AG08395 (cell line): ENCODE results near the gene TGM5.
"Not testable (repeated sequence)": the region's sequence is repeated elsewhere in the genome, so short reads cannot be mapped to it uniquely, and the experiment has no call there.

Experiments used
- DNase-seq: peaks from one replicate; pipeline ENCODE4 v3.0.0; 2012; ENCODE audit warnings: mixed read lengths, low spot score

The TGM5 gene

DNA sequence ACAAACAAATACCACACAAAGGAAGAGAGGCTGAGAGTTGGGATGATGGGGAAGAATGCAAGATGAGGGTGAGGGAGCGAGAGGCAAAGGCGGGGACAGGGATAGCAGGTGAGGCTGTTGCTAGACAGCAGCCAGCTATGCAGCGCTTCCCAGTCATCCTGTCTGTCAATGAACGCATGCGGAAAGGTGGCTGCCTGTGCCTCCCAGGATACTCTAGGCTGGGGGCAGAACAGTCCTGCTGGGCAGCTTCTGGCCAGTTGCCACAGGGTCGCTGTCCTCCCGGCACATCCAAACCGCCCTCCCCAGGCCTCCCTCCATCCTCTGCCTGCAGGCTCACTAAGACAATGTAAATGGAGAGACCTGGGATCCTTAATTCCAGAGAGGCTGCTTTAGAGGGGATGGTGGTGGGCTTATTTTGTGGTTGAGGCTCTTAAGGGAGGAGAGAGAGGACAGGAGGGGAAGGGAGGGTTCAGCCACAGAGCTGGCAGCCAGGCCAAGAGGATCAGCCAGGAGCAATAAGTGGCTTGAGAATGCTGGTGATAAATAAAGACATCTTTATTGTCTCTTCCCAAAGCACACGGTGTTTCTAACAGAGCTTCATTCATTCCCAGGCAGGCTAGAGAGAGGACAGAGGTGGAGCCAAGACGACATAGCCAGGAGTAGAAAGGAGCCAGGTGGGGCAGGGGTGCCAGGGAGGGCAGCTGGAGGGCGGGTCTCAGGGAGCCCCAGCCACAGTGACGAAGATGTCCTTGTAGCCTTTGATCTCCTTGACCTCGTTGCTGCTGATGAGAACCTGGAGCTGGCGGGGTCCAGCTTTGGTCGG is 9.2 kb upstream of the TGM5 start:
- no peak for DNase-seq

DNA sequence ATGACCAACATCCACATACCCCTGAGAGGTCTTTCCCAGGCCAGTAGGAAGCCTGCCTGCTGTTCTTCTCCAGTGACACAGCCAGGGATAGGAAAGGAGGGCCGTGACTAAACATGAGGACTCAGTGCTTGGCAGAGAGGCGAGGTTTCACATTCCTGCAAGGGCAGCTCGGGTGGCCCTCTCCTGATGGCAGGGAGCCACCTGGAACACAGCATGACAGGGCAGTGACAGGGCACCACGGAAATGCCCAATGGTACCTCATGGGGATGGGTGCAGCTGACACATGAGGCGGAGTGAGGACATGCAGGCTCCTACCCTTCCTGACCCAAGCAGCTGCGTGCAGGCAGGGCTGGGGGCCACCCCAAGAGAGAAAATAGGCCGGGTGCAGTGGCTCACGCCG is 7.4 kb upstream of the TGM5 start:
- DNase-seq, result peak; percentile 31

DNA sequence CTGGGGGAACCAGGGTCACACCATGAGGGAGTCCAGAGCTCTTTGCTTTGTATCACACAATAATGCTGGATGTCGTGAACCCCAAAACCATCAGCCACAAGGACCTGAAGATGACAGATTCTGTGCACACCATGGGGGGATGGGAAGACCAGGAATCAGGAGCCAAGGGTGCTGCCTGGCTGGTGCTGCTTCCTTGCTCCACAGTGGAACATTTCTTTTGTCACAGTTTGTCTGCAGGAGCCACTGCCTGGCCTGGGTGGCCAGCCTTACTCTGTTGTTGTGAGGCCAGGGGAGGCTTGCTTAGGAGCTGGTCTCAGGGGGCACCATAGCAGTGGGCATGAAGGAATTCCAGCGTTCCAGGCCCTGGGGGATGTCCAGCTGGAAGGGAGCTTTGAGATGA is 6.5 kb upstream of the TGM5 start:
- DNase-seq, result no peak

DNA sequence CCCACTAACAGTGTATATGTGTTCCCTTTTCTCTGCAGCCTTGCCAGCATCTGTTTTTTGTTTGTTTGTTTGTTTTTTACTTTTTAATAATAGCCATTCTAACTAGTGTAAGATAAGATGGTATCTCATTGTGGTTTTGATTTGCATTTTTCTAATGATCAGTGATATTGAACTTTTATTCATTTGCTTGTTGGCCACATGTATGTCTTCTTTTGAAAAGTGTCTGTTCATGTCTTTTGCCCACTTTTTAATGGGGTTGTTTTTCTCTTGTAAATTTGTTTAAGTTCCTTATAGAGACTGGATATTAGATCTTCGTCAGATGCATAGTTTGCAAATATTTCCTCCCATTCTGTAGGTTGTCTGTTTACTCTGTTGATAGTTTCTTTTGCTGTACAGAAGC is 5.2 kb upstream of the TGM5 start:
- not testable (repeated sequence) for DNase-seq

DNA sequence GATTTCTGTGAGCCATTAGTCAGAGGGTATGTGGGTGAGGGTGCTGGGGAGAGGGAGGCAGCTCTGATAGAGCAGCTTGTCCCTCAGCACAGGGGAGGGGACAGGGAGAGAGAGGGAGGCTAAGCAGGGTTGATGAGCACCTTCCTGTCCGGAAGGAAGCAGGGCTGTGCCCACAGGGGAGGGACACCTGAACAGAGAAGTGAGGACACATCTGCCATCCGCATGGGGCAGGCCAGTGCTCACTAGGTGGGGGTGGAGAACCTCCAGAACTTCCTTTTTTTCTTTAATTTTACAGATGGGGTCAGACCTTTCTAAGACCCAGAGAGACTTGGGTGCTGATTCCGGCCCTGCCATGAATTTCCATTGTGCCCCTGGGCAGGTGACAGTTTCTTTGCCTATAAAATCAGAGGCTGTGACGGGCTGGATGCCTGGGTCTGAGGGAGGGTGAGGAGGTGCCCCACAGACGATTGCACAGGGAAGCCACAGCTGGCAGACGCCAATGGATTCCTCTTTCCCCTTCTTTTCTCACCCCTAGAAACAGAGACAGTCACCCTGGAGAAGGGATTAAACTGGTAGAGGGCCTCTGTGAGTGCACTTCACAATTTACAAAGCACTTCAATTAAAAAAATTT is 4.1 kb upstream of the TGM5 start:
- DNase-seq, result no peak

DNA sequence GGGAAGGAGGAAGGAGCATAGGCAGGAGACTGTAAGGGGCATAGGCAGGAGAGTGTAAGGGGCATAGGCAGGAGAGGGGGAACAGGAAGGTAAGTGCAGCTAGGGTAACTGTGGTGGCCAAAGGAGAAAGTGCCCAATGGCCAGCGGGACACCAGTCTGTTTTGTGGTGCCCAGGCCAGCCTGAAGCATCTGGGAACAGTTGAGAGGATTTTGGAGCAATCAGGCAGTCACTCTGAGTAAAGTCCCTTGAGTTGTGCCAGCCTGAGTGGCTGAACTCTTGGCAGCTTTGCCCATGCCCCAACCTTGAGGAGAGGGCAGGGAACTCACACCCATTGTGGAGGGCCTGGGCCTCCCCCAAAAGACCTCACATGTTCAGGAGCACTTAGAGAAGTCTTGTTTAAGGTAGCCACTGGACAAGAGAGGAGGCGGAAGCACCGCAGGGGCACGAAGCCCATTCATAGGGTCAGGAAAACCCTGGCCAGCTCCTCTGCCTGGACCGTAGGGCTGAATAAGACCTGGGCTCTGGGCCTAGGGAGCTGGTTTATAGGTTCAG is 3.5 kb upstream of the TGM5 start:
- DNase-seq, result no peak

DNA sequence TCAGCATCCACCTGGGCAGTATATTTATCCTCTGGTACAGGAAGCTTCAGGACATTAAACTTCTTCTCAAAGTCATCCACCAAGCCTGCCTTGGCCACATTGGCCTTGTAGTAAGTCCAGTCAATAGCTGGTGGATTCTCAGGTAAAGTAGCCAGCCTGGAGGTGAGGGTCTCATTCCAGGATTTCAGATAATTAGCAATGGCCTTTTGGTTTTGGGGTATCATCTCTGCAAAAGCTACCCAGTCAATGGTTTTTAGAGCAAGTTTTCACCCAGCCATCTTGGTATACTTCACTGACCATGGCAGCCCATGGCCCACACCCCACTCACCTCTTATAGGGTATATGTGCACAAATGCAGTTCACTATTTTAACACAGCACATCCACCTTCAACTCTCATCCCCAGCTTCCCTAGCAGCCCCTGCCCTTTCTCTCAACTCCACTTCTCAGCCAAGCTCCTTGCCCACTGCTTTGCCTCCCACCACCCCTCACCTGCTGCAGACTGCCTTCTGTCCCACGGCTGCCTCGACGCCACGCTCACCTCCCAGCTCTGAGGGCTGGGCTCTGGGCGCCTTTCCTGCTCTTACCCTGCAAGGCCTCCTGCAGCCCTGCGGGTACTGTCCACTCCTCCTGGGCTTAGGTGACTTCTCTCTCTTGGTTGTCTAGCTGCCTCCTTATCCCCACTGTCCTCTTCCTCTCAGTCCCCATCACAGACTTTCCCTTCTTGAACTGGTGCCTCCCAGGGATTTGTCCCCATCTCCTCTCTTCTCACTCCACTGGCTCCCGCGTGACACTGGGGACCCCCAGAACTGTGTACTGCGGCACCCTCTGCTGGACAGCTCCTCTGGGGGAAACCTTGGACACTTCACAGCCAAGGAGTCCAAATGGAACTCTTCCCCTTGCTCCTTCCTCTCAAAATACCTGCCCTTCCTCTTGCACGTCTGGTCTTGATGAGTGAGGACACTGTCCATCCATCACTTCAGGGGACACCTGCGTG is 1.7 kb upstream of the TGM5 start:
- DNase-seq, result peak; percentile 31

DNA sequence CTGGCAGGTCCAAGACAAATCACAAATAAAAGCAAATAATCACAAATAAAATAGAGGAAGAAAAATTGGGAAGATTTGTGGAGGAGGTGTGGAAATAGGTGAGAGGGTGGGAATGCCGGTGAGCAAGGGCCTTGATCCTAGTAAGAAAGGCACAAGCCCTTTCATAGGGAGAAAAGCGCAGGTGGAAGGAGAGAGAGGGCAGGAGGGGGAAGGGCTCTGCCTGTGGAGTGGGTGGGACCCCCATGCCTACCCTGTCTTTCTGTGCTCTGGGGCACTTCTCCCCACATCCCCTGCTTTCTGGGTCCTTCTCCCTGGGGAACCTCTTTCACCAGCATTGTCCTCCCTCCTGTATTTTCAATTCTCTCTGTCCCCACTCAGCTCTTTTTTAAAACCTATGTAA is 711 bp upstream of the TGM5 start:
- no peak for DNase-seq

DNA sequence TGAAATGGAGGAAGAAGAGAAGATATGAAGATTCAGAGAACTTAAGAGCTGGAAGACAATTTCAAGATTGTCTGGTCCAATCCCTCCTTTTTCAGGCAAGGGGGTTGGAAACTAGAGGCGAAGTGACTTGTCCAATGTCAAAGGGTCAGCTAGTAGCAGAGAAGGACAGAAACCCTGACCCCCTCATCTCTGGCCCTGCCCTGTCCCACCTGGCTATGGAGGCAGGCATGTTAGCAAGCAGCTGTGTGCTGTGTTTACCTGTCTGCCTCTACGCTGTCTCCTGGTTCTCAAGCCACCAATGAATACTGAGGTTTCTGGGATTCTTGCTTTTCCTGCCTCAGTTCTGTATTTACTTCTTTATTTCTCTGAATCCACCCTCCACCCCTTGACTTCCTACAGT is 342 bp downstream of the TGM5 start:
- no peak for DNase-seq

DNA sequence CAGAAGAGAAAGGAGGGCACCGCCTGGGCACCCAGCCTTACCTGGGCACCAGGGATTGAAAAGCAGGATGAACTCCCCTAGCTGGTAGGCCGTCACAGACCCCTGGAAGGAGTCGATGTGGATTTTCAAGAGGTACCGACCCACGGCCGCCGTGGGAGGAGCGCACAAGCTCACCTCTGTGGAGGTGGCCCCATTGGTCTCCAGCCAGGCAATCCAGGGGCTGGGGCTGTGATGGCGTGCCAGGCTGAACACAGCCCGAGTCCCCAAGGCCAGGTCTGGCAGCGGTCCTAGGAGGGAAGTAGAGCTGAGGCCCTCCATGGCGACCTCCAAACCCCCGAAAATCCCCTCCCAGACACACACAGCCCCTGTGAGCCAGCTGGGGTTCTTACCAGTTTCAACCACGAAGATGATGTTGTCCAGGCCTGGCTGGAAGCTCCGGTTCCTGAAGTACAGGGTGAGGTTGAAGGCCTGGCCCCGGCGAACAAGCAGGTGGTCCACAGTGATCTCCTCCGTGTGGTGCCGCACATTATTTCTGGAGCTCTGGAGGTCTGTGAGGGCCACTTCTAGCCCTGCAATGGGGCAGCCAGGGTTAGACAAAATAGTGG is 6.6 kb downstream of the TGM5 start:
- no peak for DNase-seq

DNA sequence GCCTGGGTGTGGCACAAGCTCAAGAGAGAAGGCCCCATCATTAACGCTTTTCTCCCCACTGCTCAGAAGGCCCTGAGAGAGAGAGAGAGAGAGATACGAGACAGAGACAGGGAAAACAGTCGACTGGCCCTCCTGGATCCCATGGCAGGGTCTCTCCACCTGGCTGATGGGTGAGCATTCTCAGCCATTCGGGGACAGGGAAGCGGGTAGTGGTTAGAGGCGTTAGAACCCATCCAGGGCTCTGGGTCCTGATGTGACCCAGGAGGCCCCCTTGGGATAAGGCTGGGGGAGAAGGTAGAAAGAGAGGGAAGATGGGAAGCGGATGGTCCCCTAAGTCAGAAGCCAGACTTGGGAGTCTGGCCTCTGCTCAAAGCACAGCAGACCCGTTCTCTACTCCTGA is 7.9 kb downstream of the TGM5 start:
- DNase-seq, result no peak

DNA sequence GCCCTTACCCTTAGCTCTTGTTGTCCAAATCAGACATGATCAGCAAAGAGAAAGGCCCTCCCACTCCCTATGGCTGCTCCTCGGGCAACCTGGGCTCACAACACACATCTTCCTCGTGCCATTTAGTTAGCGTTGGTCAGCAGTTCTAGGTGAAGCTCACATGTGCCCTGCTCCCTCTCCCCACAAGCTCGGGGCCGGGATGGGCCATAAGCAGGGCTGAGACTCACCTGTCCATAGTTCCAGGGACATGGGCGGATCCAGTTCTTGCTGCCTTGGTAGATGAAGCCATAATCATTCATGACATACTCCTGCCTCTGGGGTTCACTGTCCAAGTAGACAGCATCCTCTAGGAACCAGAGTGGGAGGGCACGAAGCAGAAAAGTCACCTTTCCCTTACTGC is 10.4 kb downstream of the TGM5 start:
- no peak for DNase-seq

DNA sequence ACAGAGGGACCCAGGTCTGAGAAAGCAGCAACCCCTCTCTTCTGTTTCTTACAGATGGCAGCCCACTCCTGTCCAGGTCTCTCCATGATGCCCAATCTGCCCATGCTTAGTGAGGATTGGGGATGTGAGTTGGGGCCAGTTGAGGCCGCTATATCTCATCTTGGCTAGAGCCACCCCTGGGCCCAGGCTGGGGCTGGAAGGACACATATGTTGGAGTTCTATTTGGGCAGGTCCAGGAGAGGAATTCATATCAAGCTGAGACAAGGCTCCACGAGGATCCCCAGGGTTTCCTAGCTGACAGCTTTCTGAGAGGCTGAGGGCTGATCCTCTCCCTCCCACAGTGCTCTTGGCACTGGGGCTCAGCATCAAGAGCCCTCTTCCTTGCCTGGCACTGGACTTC is 11.4 kb downstream of the TGM5 start:
- no peak for DNase-seq

DNA sequence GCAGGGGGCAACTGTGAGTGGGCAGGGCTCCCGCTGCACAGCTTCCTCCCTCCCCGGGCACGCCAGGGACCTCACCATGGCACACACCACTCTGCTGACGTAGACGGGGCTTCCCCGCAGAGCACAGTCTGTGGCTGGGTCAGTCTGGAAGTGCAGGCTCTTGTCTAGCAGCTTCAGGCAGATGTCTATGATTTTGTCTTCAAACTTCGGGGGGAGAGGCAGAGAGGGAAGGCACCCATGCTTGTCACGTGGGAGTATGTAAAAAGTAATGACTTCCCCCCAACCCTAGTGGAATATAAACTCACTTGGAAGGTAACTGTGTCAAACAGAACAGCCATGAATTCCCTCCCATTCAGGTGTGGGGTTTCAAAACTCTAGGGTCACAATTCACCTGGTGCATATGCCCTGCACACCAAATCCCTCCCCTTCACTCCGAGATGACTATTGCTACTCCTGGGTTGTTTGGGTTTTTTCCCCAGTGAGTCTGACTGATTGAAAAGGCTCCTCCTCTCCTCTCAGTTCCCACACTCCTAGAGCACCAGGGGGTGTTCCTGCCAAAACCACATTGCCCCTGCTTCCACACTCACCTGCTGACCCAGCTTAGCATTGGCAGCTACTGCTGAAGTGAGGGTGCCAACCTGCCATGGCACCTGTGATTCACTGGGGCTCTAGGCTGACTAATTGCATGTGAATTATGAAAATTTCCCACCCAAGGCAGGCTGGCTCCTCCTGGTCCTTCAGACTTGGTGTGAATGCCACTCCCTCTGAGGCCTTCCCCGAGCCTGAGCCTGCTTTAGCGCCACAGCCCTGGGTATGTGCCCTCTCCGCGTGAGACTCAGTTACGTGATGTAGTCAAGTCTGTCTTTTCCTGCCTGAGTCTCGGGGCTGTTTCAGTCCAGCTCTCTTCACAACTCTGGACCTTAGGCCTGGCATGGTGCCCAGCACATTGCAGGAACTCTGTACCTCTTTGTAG is 13.0 kb downstream of the TGM5 start:
- no peak for DNase-seq

DNA sequence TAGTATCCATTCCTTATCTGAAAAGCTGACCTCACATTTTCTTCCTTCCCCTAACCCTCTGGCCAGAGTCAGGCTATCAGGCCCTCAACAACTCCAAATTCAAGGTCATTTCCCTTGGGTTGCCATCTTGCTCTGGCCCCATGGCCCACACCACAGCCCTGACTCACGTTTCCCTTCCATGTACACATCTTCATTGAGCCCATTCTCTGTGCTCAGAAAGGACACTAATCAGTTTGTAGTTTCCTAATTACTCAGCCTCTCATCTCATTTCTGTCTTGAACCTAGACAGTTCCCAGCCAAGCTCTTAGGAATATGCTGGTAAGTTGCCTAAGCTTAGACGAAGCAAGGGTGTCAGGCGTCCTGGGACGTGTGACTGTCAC is 14.9 kb downstream of the TGM5 start:
- DNase-seq, result no peak

DNA sequence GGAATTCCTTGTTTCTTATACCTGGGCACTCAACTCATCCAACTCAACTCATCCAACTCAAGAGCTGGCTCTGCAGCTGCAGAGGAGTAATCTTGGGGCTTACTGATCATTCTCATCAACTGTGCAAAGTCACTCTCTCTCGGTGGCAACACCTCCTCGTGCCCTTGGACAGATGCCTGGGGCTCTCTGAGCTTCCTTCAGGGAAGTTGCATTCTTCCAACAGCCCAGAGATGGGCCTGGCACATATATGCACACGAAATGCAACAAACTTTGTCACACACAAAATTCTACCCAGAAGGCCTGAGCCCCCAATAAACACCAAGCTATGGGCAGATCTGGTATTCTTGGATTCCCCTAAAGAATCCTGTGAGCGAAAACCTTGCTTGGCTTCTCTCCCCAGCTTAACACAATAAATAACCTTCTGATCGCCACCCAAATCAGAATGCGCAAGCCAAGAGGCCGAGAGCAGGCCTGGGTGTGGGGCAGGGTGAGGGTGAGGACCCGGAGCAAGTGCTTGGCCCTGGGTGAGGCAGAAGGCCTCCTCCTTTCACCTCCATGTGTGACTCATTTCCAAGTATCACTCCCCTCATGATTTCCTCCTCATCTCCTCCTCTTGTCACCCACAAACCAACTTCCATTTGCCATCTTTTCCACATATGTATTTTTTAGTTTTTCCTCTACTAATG is 15.4 kb downstream of the TGM5 start:
- DNase-seq, result no peak

DNA sequence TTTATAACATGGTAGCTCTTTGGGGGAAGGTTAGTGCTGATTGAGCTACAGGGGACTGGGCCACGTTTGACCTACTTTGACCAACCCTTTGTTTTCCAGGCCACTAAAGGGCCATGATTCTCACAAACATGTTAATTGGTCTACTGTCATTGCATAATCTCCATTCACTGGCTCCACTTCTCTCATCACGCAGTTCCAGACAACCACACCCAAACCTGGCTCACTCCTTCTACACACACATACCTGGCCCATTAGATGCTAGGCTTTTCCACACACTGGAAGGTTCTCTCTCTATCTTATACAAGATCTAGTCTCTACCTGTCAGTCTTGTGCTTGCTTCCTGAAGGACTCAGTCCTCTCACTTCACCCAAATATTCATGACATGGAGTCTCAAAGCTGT is 15.9 kb downstream of the TGM5 start:
- no peak for DNase-seq

DNA sequence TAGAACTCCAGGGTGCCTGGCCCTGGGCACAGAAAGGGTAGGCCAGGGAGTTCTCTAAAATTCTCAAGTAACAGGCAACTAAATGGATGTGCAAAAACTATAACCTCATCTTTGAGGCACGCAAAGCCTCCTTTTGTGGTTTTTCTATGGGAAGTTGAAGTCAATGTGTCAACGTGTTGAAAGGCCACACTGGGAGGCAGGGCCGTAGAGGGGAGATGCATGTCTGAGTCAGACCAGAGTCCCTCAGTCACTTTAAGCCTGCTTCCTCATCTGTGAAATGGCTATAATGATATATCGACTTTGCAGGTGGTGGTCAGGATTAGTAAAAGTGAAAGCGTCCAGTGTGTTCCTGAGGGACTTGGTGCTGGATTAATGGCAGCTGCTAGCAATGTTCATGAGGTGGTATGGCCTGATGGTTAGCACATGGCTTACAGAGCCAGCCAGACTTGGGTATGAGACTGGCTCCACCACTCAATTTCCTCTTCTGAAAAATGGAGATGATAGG is 17.0 kb downstream of the TGM5 start:
- DNase-seq, result peak; percentile 77

DNA sequence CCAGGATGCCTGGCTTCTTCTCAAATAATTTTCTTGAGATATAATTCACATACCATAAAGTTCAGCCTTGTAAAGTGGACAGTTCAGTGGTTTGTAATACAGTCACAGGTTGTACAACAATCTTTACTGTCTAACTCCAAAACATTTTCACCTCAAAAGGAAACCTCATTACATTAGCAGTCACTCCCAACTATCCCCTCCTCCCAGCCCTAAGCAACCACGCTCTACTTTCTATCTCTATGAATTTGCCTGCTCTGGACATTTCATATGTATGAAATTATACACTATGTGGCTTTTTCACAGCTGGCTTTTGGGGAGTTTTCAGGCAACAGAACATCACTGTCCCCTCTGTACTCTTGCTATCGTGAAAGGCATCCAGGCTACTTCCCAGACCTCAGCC is 17.5 kb downstream of the TGM5 start:
- DNase-seq, result no peak

DNA sequence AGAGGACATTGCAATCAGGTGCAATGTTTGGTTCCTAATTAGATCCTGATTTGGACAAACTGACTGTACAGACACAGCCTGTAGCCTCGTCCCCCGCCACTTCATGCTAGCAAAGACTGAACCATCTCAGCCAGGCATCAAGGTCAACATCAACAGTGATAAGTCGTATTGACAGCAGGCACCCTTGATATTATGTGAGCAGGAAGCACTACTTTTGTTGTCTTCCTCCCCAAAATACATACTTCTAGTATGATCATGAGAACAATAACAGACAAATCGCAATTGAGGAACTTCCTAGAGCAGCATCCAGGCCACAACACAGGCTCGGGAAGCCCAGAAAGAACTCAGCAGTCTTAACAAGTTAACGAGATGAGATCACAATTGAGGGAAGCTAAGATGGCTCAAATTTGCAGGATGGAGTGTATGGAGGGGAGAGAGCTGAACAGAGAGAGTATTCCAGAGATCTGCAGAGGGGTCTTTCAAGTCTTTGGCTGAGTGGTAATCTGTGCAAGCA is 20.4 kb downstream of the TGM5 start:
- no peak for DNase-seq
